DND-41 (cell line): ENCODE measurements around the gene PCDHA7.
"Not testable (repeated sequence)": the region's sequence is repeated elsewhere in the genome, so short reads cannot be mapped to it uniquely, and the experiment has no call there.

Source experiments
- EZH2 ChIP-seq: IDR thresholded peaks from 3 replicates; pipeline ENCODE4 v1.6.1; 2012; ENCODE audit warnings: borderline replicate concordance, low read depth, mild to moderate bottlenecking, moderate library complexity, low read length, inconsistent platforms; ENCODE audit not compliant: severe bottlenecking
- TF ChIP-seq, protein P1 (sequence below): IDR thresholded peaks from 2 replicates; pipeline ENCODE4 v1.5.1; 2012; ENCODE audit warnings: borderline replicate concordance, low read length, moderate library complexity, mild to moderate bottlenecking; ENCODE audit not compliant: poor library complexity, severe bottlenecking; ENCODE audit errors: extremely low read depth

DNA sequence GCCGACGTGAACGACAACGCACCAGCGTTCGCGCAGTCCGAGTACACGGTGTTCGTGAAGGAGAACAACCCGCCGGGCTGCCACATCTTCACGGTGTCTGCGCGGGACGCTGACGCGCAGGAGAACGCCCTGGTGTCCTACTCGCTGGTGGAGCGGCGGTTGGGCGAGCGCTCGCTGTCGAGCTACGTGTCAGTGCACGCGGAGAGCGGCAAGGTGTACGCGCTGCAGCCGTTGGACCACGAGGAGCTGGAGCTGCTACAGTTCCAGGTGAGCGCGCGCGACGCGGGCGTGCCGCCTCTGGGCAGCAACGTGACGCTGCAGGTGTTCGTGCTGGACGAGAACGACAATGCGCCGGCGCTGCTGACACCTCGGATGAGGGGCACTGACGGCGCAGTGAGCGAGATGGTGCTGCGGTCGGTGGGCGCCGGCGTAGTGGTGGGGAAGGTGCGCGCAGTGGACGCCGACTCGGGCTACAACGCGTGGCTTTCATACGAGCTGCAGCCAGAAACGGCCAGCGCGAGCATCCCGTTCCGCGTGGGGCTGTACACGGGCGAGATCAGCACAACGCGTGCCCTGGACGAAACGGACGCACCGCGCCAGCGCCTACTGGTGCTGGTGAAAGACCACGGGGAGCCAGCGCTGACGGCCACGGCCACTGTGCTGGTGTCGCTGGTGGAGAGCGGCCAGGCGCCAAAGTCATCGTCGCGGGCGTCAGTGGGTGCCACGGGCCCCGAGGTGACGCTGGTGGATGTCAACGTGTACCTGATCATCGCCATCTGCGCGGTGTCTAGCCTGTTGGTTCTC is 16.0 kb downstream of the PCDHA7 start:
- TF ChIP-seq, protein P1, sequence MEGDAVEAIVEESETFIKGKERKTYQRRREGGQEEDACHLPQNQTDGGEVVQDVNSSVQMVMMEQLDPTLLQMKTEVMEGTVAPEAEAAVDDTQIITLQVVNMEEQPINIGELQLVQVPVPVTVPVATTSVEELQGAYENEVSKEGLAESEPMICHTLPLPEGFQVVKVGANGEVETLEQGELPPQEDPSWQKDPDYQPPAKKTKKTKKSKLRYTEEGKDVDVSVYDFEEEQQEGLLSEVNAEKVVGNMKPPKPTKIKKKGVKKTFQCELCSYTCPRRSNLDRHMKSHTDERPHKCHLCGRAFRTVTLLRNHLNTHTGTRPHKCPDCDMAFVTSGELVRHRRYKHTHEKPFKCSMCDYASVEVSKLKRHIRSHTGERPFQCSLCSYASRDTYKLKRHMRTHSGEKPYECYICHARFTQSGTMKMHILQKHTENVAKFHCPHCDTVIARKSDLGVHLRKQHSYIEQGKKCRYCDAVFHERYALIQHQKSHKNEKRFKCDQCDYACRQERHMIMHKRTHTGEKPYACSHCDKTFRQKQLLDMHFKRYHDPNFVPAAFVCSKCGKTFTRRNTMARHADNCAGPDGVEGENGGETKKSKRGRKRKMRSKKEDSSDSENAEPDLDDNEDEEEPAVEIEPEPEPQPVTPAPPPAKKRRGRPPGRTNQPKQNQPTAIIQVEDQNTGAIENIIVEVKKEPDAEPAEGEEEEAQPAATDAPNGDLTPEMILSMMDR: not testable (repeated sequence)
- not testable (repeated sequence) for TF ChIP-seq EZH2
